Left lung (tissue), 10 donors: ENCODE data around the gene SSX2IP. TPM values are rescaled to one million over a fixed set of nuclear protein-coding genes. Genes with fewer than 3 reads are reported as not detected.
"Not testable (repeated sequence)": the region's sequence is repeated elsewhere in the genome, so short reads cannot be mapped to it uniquely, and the experiment has no call there.

ENCODE experiments used
- ATAC-seq: fragments of 200-7000 bp; cut with Tn5 transposase; one replicate; pipeline ENCODE4 v1.9.1; 2020; ENCODE audit warnings: moderate library complexity
- DNase-seq, 4 donors: peaks; one replicate each; pipeline ENCODE4 v3.0.0-alpha.2; 2013 to 2020
- H3K27ac ChIP-seq, 2 donors: fragments of 200-600 bp; sonication (generic) in 1 of 2; one replicate each; pipeline versions ENCODE4 v1.5.0 to v1.8.0; 2020 to 2021
- H3K27me3 ChIP-seq, 2 donors: fragments of 200-600 bp; sonication (generic) in 1 of 2; one replicate each; pipeline versions ENCODE4 v1.5.0 to v1.8.0; 2020 to 2021
- H3K36me3 ChIP-seq, 2 donors: fragments of 200-600 bp; sonication (generic) in 1 of 2; one replicate each; pipeline versions ENCODE4 v1.5.0 to v1.8.0; 2020 to 2021
- H3K4me1 ChIP-seq, 2 donors: fragments of 200-600 bp; one replicate each; pipeline ENCODE4 v1.8.0; 2021
- H3K4me3 ChIP-seq, 2 donors: fragments of 200-600 bp; sonication (generic) in 1 of 2; one replicate each; pipeline versions ENCODE4 v1.5.0 to v1.8.0; 2020 to 2021; ENCODE audit warnings: mild to moderate bottlenecking in 1 of 2
- H3K9me3 ChIP-seq, 2 donors: fragments of 200-600 bp; sonication (generic) in 1 of 2; one replicate each; pipeline versions ENCODE4 v1.5.0 to v1.8.0; 2020 to 2021
- CTCF ChIP-seq, 2 donors: fragments of 200-600 bp; sonication (generic) in 1 of 2; IDR thresholded peaks; one replicate each; pipeline versions ENCODE4 v1.5.0 to v1.8.0; 2021; ENCODE audit warnings: antibody characterized with exemption in 2 of 2
- intact Hi-C, 2 donors: fragments of 100-400 bp; cut with DNase I; formaldehyde crosslinking; loops; one replicate each; pipeline versions ENCODE4 v1.11.2 to v1.14.2; 2022
- polyA plus RNA-seq, 6 donors: library from polyadenylated mRNA; unstranded; fragments of 120-200 nt; gene quantifications; one replicate each; pipeline ENCODE4 v1.2.1, GENCODE V29; 2013; ENCODE audit not compliant: insufficient read length in 6 of 6
- total RNA-seq, 2 donors: library from RNA; stranded (reverse); fragmentation: NEBNext Ultra II Directional; extraction: Animal tissue kit (Norgen Biotek cat#: 25700); gene quantifications; one replicate each; pipeline ENCODE4 v1.2.1, GENCODE V29; 2021
- donor health status: DM: no; HTN: yes; CAD: no.
- donor health status: DM: no; HTN: no; CAD: no.

The SSX2IP gene
- total and polyA plus RNA-seq, 8 donors: 10.1 to 20.2 (median 17.8) TPM

GRCh38 chr1:84726593-84727499 is 36.6 kb upstream of the SSX2IP start:
- DNase-seq: no peak
- no peak for TF ChIP-seq CTCF (IDR thresholded peaks at IDR 0.05)
- no peak overlapping the region for H3K27ac ChIP-seq
- no peaks in the 10 kb centered on the region for H3K4me1 ChIP-seq
- H3K4me3 ChIP-seq: no peak overlapping the region
- no peak for ATAC-seq
- no peaks in the 10 kb centered on the region for H3K9me3 ChIP-seq
- intact Hi-C loops: no loop called here
- H3K36me3 ChIP-seq: no peaks in the 10 kb centered on the region
- H3K27me3 ChIP-seq: no peaks in the 10 kb centered on the region

- intact Hi-C loops: no loop called here
- no peak overlapping the region for H3K27ac ChIP-seq
- DNase-seq (peak in 1 of 4 donors; percentile 34), ATAC-seq (no peak)
- H3K9me3 ChIP-seq: no peaks in the 10 kb centered on the region
- H3K4me3 ChIP-seq: no peak overlapping the region
- no peaks in the 10 kb centered on the region for H3K4me1 ChIP-seq
- peak in 1 of 2 donors; percentile 44 for TF ChIP-seq CTCF (IDR thresholded peaks at IDR 0.05)
- no peaks in the 10 kb centered on the region for H3K27me3 ChIP-seq
- no peaks in the 10 kb centered on the region for H3K36me3 ChIP-seq
Measured at GRCh38 chr1:84724128-84724860, 34.0 kb upstream of the SSX2IP start.

DNA sequence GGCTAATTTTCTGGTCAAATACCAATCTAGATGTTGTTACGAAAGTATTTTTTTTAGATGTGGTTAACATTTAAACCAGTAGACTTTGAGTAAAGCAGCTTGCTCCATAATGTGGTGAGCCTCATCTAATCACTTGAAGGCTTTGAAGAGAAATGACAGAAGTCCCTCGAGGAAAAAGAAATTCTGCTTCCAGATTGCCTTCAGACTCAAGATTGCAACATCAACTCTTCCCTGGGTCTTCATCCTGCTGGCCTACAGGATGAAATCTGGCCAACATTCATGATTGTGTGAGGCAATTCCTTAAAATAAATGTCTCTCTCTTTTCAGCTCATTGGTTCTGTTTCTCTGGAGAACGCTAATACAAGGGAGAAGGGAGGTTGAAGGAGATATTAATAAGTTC is 32.5 kb upstream of the SSX2IP start:
- Histone ChIP-seq H3K36me3 (no peaks in the 10 kb centered on the region), H3K4me3 (no peak overlapping the region), H3K4me1 (no peaks in the 10 kb centered on the region), H3K27ac (peak overlapping the region in 1 of 2 donors; percentile 63), H3K9me3 (no peaks in the 10 kb centered on the region), H3K27me3 (no peaks in the 10 kb centered on the region)
- no peak for TF ChIP-seq CTCF (IDR thresholded peaks at IDR 0.05)
- intact Hi-C loops: no loop called here
- ATAC-seq (no peak), DNase-seq (peak in 1 of 4 donors; percentile 46)

DNA sequence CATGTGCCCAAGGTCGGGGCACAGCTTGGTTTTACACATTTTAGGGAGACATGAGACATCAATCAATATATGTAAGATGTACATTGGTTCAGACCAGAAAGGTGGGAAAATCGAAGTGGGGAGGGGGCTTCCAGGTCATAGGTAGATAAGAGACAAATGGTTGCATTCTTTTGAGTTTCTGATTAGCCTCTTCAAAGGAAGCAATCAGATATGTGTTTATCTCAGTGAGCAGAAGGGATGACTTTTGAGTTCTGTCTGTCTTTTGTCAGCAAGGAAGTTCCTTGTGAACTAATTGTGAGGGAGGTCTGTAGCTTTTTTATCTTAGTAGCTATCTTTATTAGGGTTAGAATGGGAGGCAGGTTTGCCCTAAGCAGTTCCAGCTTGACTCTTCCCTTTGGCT is 31.6 kb upstream of the SSX2IP start:
- H3K36me3 ChIP-seq, intact Hi-C loops, H3K27me3 ChIP-seq, H3K9me3 ChIP-seq, ATAC-seq, H3K4me3 ChIP-seq, H3K4me1 ChIP-seq, DNase-seq, H3K27ac ChIP-seq: not testable (repeated sequence)

GRCh38 chr1:84721152-84721551 is 30.9 kb upstream of the SSX2IP start:
- no peak for DNase-seq
- Histone ChIP-seq H3K36me3 (no peaks in the 10 kb centered on the region), H3K4me3 (no peak overlapping the region), H3K27me3 (no peaks in the 10 kb centered on the region), H3K9me3 (no peaks in the 10 kb centered on the region), H3K27ac (peak overlapping the region in 1 of 2 donors; percentile 22), H3K4me1 (no peaks in the 10 kb centered on the region)
- intact Hi-C loops: no loop called here
- ATAC-seq: no peak
- no peak for TF ChIP-seq CTCF (IDR thresholded peaks at IDR 0.05)
